GM12878 (cell line): Measurements from ENCODE around the gene CLDN6. TPM values are rescaled to one million over a fixed set of nuclear protein-coding genes. Genes with fewer than 3 reads are reported as not detected.

Source experiments
- ATAC-seq: fragments of 200-7000 bp; cut with Tn5 transposase; 3 replicates; pipeline ENCODE4 v1.9.1; 2020; ENCODE audit warnings: mild to moderate bottlenecking, moderate library complexity
- BruUV-seq: library from RNA; stranded (reverse); fragments of 400-500 nt; replicated peaks from 2 replicates; lab custom pipeline; 2021; lab: Mats Ljungman, UMichigan
- CTCF ChIA-PET: fragments of 300-600 bp; sonication (Branson Sonifier 250); formaldehyde crosslinking; extraction: SDS; loops from one replicate; lab custom pipeline; 2021; ENCODE audit warnings: inconsistent platforms; lab: Yijun Ruan, JAX
- POLR2A ChIA-PET: fragments of 350-600 bp; formaldehyde crosslinking; extraction: SDS; loops from one replicate; lab custom pipeline; 2021; ENCODE audit warnings: inconsistent platforms; lab: Charles Lee
- RAD21 ChIA-PET: fragments of 300-600 bp; sonication (Branson Sonifier 250); formaldehyde crosslinking; loops from one replicate; lab custom pipeline; 2023; ENCODE audit warnings: antibody characterized with exemption; ENCODE audit not compliant: unreplicated experiment; lab: Charles Lee
- SMC1A ChIA-PET: fragments of 300-600 bp; sonication (Branson Sonifier 250); formaldehyde crosslinking; loops from one replicate; lab custom pipeline; 2023; ENCODE audit not compliant: unreplicated experiment, uncharacterized antibody; lab: Charles Lee
- DNase-seq: peaks from one replicate; pipeline ENCODE4 v3.0.0-alpha.2; 2011; ENCODE audit warnings: low read depth, low spot score
- FAIRE-seq: peaks from 3 replicates; lab custom pipeline; 2011; peaks lifted over from hg19 to GRCh38; lab: Jason Lieb, UNC
- H2AFZ ChIP-seq: 2 replicates; pipeline ENCODE4 v1.6.0; 2011; ENCODE audit warnings: low read depth, low read length, control low read depth; ENCODE audit not compliant: control insufficient read depth
- H3K27ac ChIP-seq: 2 replicates; pipeline ENCODE4 v1.5.1; 2011; ENCODE audit warnings: control low read depth; ENCODE audit not compliant: control insufficient read depth, insufficient read depth
- H3K27me3 ChIP-seq, 2 experiments: replicated peaks in 1 of 2; 2 replicates each; pipeline versions ENCODE4 v1.6.0 to v1.6.1; 2011; ENCODE audit warnings: low read length in 1 of 2; ENCODE audit not compliant: control insufficient read depth in 2 of 2, insufficient read depth in 2 of 2
- H3K36me3 ChIP-seq, 2 experiments: 2 replicates each; pipeline ENCODE4 v1.5.1; 2011; ENCODE audit warnings: low read length in 1 of 2; ENCODE audit not compliant: control insufficient read depth in 2 of 2, insufficient read depth in 2 of 2
- H3K4me1 ChIP-seq: 2 replicates; pipeline ENCODE4 v1.6.1; 2011; ENCODE audit warnings: mild to moderate bottlenecking, low read length, moderate library complexity, mixed read lengths; ENCODE audit not compliant: control insufficient read depth, insufficient read depth
- H3K4me2 ChIP-seq: 2 replicates; pipeline ENCODE4 v1.6.0; 2011; ENCODE audit warnings: control low read depth; ENCODE audit not compliant: control insufficient read depth, insufficient read depth
- H3K4me3 ChIP-seq: fragments of 200-600 bp; sonication (generic); 2 replicates; pipeline ENCODE4 v1.5.1; 2016
- H3K79me2 ChIP-seq: 2 replicates; pipeline ENCODE4 v1.6.0; 2011; ENCODE audit warnings: low read length; ENCODE audit not compliant: control insufficient read depth, insufficient read depth
- H3K9ac ChIP-seq: 2 replicates; pipeline ENCODE4 v1.8.0; 2011; ENCODE audit warnings: low read length, control low read depth, mixed read lengths; ENCODE audit not compliant: control insufficient read depth, insufficient read depth
- H3K9me3 ChIP-seq: replicated peaks from 3 replicates; pipeline ENCODE4 v1.5.1; 2011; ENCODE audit warnings: mild to moderate bottlenecking, low read length; ENCODE audit not compliant: control insufficient read depth, insufficient read depth
- H4K20me1 ChIP-seq: 2 replicates; pipeline ENCODE4 v1.6.0; 2011; ENCODE audit not compliant: control insufficient read depth, insufficient read depth
- DPF2 ChIP-seq: fragments of 450-650 bp; IDR thresholded peaks from 2 replicates; pipeline ENCODE4 v1.6.1; 2017; ENCODE audit warnings: mild to moderate bottlenecking
- EGR1 ChIP-seq, 2 experiments: IDR thresholded peaks; 1 replicate in 1 of 2; 2 replicates in 1 of 2; pipeline ENCODE4 v1.6.1; 2011 to 2012; ENCODE audit warnings: low read depth in 2 of 2, low read length in 2 of 2, borderline replicate concordance in 1 of 2, mild to moderate bottlenecking in 1 of 2, moderate library complexity in 1 of 2
- HDGF ChIP-seq: fragments of 450-650 bp; IDR thresholded peaks from 2 replicates; pipeline ENCODE4 v1.6.1; 2016; ENCODE audit warnings: antibody characterized with exemption
- HSF1 ChIP-seq: fragments of 150-350 bp; IDR thresholded peaks from 2 replicates; pipeline ENCODE4 v1.6.1; 2014; ENCODE audit warnings: mild to moderate bottlenecking, low read depth, low read length
- POLR2A ChIP-seq: IDR thresholded peaks from 2 replicates; pipeline ENCODE4 v1.6.1; 2011; ENCODE audit warnings: low read depth, mild to moderate bottlenecking, low read length
- POLR2AphosphoS2 ChIP-seq: IDR thresholded peaks from 2 replicates; pipeline ENCODE4 v1.6.1; 2011; ENCODE audit warnings: low read depth, mild to moderate bottlenecking, low read length, improper control_type of control experiment, moderate library complexity
- SMAD1 ChIP-seq: fragments of 450-650 bp; IDR thresholded peaks from 2 replicates; pipeline ENCODE4 v1.6.1; 2018; ENCODE audit warnings: mild to moderate bottlenecking, low read depth; ENCODE audit not compliant: partially characterized antibody
- SRF ChIP-seq, 2 experiments: IDR thresholded peaks; 2 replicates each; pipeline ENCODE4 v1.6.1; 2011; ENCODE audit warnings: low read depth in 2 of 2, low read length in 2 of 2, mild to moderate bottlenecking in 1 of 2, moderate library complexity in 1 of 2
- WGBS: methylation state at CpG from one replicate; pipeline ENCODE4 v1.1.6; 2016; ENCODE audit warnings: low lambda C conversion rate; ENCODE audit not compliant: insufficient replicate concordance, insufficient coverage; ENCODE audit errors: missing lambda C conversion rate; 5-methylcytosine and 5-hydroxymethylcytosine counted together
- in situ Hi-C: fragments of 300-500 bp; cut with MboI; formaldehyde crosslinking; loops from 9 replicates; pipeline ENCODE4 v1.14.3; 2018; ENCODE audit warnings: mixed read lengths
- intact Hi-C: fragments of 100-400 bp; cut with micrococcal nuclease; formaldehyde crosslinking; loops from one replicate; pipeline ENCODE4 v1.14.2; 2022; ENCODE audit not compliant: unreplicated experiment
- polyA plus RNA-seq, 11 experiments: library from polyadenylated mRNA; depleted of rRNA in 4 of 11; unstranded in 6 of 11; stranded (reverse) in 5 of 11; fragments of >200 nt; fragmentation: Nextera tagmentation in 4 of 11; fragmentation: Illumina TruSeq in 1 of 11; extraction: Ambion mirVana in 4 of 11; extraction: Trizol in 1 of 11; gene quantifications; 1 replicate in 1 of 11; 2 replicates in 10 of 11; pipeline versions ENCODE4 v1.2.1 to v1.2.3, GENCODE V29; 2011 to 2016; ENCODE audit warnings: inconsistent platforms in 2 of 11, missing spikeins in 2 of 11, low read depth in 1 of 11
- total RNA-seq, 4 experiments: library from RNA; depleted of rRNA in 3 of 4; stranded (reverse); fragments of >200 nt in 3 of 4; fragmentation: Illumina TruSeq in 1 of 4; extraction: Trizol in 1 of 4; gene quantifications; 2 replicates each; pipeline versions ENCODE4 v1.2.1 to v1.2.3, GENCODE V29; 2013 to 2021

Gene CLDN6
- total and polyA plus RNA-seq, 10 of the 15 experiments (the other 5 are each of a cell fraction or from before 2014, with no cell fraction given) = 0.15 to 0.26 (median 0.23) TPM; not detected in 7

GRCh38 chr16:2976673-2977072 lies 41.3 kb downstream of the CLDN6 start:
- no peaks in the 10 kb centered on the region for H4K20me1 ChIP-seq
- ATAC-seq = no peak
- BruUV-seq = no TSS peak
- peaks cover 11% of the 10 kb centered on the region for H3K79me2 ChIP-seq
- in situ Hi-C loops (no loop called here), intact Hi-C loops (no loop called here)
- H3K4me1 ChIP-seq = peaks cover 7% of the 10 kb centered on the region
- no peak for DNase-seq
- WGBS = 94% methylated on average over 15 of the region's 15 CpGs
- no peak overlapping the region for H2AFZ ChIP-seq
- H3K4me2 ChIP-seq = no peak overlapping the region
- TF ChIP-seq HSF1 (no peak), DPF2 (no peak), SMAD1 (no peak), POLR2A (no peak), EGR1 (IDR thresholded peaks at IDR 0.05; ENCODE audit: borderline replicate concordance in 1 of 2, low read depth in 2 of 2, low read length in 2 of 2) (no peak)
- no peak overlapping the region for H3K27ac ChIP-seq
- SMC1A ChIA-PET = interaction anchor here (1.8 kb wide), 1 partner anchor 14 kb away, joined by 3 read pairs; no protein-coding TSS in a partner anchor
- H3K27me3 ChIP-seq = no peaks in the 10 kb centered on the region
- POLR2A ChIA-PET = interaction anchor here (1.3 kb wide), 1 partner anchor 11 kb away, joined by 3 read pairs; no protein-coding TSS in a partner anchor
- no peak overlapping the region for H3K9ac ChIP-seq
- FAIRE-seq = no peak
- no peak overlapping the region for H3K4me3 ChIP-seq
- peaks cover 4 to 18% of the 10 kb centered on the region in 2 experiments; a peak in 3 of 4 replicates for H3K36me3 ChIP-seq
- H3K9me3 ChIP-seq = no peaks in the 10 kb centered on the region
- CTCF ChIA-PET = interaction anchor here (1.8 kb wide), 1 partner anchor 50 kb away, joined by 7 read pairs; no protein-coding TSS in a partner anchor
- RAD21 ChIA-PET = no interaction called here

- Histone ChIP-seq H3K79me2 (peaks cover 11% of the 10 kb centered on the region), H3K9ac (no peak overlapping the region), H3K4me1 (peaks cover 7% of the 10 kb centered on the region), H3K27ac (no peak overlapping the region), H3K9me3 (no peaks in the 10 kb centered on the region), H3K4me3 (no peak overlapping the region), H3K27me3 (no peaks in the 10 kb centered on the region), H3K36me3 (peaks cover 4 to 20% of the 10 kb centered on the region in 2 experiments; a peak in 3 of 4 replicates), H3K4me2 (no peak overlapping the region), H4K20me1 (no peaks in the 10 kb centered on the region), H2AFZ (no peak overlapping the region)
- FAIRE-seq (no peak), ATAC-seq (no peak), DNase-seq (no peak)
- intact Hi-C loops = no loop called here
- ChIA-PET CTCF (no interaction called here), RAD21 (no interaction called here), POLR2A (no interaction called here), SMC1A (no interaction called here)
- 97% methylated on average over 7 of the region's 7 CpGs for WGBS
- in situ Hi-C loops = no loop called here
- no peak for TF ChIP-seq SRF (IDR thresholded peaks at IDR 0.05; ENCODE audit: low read depth in 2 of 2, low read length in 2 of 2)
- no peak for TF ChIP-seq HDGF
- TF ChIP-seq POLR2AphosphoS2 = no peak
- BruUV-seq = no TSS peak
Measured at GRCh38 chr16:2976201-2976600, 41.8 kb downstream of the CLDN6 start.
